Stimulated activated CD4-positive, alpha-beta T cell treated with anti-CD3 and anti-CD28 coated beads, Interleukin-15, amount 100 ng/mL, for 1 hour (primary cell): Measurements from ENCODE around the gene TANK.
A peak's percentile ranks its signal among the peaks of the same experiment; 100 is the strongest.
"Not testable (repeated sequence)": the region's sequence is repeated elsewhere in the genome, so short reads cannot be mapped to it uniquely, and the experiment has no call there.

Experiments used
- DNase-seq, 2 donors: peaks; one replicate each; pipeline ENCODE4 v3.0.0-alpha.2; 2020; ENCODE audit warnings: low read depth in 1 of 2, low spot score in 1 of 2

Gene TANK

DNA sequence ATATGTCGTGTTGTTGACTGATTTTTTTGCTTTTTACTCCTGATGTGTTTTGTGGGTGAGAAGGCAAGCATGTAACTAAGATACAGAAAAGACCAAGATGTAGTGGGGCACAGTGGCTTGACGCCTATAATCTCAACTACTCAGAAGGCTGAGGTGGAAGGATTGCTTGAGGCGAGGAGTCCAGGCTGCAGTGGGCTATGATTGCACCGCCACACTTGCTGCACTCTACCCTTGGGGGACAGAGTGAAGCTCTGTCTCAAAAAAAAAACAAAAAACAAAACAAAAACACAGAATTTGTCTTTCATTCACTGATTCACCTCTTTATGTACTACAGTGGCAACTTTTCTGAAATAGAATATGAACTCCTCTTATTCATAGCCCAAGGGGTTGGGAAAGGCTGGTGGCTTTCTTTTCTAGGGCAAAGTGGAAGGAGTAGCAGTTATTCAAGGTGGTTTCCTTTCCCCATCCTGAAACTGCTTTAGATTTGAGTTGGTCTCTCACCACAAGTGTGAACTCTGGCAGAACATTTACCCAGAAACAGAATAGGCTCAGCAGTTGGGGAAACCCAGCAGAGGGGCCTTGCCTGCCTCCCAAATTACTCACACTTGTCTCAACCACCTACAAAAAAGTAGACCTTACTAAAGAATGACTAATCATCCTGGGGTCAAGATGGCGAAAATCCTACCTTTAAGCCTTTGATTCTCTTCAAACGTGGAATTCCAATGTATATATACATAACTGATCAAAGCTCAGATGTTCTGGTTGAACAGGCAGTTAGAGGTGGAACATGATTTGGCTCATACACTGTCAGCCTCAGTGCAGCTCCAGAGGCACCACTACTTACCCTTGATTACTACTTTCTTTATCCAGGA is 6.5 kb downstream of the TANK start:
- peak in 1 of 2 donors; percentile 35 for DNase-seq

DNA sequence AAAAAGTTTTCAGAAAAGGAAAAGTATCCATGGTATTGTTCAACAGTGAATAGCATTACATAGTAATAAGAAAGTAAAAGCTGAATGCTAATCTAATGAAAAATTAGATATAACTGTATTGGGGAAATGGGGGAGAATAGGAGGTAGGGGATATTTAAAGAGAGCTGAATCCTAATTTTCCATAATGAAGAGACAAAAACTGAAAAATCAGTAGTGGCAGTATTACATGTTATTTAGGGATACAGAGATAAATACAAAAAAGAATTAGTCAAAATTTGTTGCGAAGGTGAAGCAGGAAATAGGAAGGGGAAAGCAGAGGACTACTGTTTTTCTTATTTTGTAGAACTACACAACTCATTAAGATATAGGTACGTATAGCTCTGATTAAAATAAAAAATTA is 9.1 kb downstream of the TANK start:
- DNase-seq: no peak

DNA sequence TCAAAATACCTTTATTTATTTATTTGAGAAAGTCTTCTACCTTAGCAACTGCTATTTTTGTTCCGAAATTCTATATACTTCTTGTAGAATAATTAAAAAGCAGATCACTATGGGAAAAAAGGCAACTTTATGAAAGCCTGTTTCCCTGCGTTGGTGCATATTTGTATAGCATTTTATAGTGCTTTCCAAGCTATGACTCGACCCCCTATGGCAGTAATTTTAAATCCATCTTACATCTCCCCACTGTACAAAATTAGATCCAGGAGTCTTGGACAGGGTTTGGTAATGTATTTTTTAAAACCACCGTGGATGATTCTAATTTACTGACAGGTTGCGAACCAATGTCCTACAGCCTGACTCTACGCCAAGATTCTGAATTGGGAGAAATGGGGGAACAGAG is 10.1 kb downstream of the TANK start:
- DNase-seq: no peak

DNA sequence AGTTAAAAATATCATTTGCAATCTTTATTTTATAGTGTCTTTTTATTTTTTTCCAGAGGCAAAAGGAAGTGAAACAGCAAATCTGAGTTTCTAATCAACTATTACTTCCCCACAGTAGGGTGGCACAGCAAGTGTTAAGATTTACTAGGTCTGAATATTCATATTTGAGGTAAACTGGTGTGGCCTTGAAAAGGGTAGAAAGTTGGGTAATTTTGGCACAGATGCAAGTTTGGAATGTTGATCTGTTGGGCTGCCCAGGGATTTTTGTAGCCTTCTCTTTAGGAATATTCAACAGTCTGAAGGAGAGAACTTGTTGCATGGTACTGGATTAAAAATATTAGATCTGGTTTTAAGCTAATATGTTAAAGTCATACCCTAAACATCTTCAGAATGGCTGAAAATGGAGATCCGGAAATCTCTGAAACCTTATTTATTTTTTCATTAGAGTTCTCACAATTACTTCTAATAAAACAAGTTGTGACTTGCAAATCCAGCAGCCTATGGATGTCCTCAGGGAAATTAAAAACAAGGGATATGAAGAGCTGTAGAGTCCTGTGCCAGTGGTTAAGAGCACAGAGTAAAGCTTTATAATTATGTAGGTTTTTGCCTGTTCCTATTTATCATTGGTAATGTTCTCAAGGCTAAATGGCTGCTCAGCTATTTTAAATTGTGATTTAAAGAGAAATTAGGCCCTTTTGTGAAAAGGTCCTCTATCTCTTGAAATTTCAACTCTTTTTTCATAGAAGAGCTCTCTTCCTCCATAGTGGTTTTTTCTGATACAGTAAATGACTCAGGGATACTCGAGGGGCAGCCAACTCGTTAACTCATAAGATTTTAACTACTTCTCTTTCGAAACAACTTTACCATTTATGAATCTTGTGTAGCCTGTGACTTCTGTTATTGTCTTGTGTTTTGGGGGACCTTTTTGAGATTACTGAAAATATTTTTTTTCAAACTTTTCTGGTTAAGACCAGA is 11.0 kb downstream of the TANK start:
- DNase-seq: no peak

DNA sequence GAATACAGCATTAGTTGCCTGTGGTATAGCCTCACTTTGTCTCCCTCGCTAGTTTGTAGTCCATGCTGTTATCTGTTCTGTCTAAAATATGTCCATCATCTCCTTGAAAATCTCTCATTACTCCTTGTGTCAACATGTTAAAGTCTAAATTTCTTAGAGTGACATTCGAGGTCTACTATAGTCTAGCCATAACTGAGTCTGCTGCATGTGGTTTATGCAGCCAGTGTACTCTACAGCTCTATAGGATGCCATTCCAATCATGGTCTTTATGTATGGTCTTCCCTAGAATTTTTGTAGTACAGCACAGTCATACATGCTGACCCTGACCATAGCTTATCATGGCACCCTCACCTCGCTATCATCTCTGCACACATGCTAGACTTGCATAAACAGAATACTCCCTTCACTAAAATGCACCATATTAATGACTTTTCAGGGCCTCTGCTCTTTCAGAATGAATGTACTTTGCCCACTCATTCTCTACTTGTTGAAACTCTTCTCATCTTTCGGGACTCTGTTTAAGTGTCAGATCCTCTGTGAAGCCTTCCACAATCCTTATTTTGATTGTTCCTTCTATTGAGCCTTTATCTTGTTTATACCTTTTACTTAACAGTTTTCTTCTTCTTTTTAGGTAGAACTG is 12.8 kb downstream of the TANK start:
- no peak for DNase-seq

DNA sequence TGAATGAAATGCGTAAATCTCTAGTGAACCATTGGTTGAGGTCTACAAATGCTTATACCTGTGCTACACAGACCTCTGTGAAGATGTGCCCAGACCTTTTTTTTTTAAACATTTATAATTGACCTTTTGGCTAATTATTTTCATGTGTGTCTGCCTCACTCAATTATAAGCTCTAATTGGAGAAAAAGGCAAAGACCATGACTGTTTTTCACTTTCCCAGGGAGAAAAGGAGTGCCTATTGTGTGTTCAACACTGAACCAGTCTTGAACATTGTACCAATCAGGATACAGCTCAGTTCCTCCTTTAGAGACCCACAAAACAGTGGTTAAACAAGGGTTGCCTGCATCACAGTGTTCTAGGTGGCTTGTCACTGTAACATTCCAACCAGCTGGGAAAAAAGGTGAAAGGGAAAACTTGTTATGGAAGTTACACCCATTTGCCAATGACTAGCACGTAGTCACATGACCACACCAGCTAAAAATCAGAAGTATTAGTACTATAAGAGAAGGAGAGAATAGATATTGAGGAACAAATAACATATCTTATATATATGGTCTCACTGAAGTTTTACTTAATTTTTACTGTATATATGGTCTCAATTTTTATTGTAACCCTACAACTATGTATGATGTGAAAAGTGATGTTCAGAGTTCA is 13.4 kb downstream of the TANK start:
- no peak for DNase-seq

DNA sequence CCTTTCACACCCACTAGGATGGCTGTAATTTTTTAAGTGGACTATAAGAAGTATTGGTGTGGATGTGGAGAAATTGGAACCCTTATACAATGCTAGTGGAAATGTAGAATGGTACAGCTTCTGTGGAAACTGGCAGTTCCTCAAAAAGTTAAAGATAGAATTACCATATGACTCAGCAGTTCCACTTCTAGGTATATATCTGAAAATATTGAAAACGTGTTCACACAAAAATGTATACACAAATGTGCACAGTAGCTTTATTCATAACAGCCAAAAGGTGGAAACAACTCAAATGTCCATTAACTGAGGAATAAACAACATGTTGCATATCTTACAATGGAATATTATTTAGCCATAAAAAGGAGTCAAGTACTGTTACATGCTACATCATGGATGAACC is 17.7 kb downstream of the TANK start:
- no peak for DNase-seq

DNA sequence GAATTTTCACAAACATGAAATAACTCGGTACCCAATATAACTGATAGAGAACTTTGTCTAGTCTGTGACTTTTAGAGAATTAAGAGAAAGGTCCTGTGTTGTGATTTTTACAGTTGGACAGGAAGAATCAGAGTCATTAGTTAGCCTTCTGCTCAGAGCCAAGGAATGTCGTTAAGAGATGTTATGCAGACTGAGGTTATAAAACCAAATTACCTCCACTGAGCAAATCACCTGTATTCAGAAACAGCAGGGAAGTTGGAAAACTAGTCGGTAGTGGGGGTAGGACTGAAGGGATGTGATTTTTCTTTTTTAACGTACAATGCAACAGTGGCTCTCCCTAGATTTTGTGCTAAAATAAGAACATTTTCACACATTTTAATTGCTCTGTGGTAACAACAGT is 18.5 kb downstream of the TANK start:
- DNase-seq: no peak

DNA sequence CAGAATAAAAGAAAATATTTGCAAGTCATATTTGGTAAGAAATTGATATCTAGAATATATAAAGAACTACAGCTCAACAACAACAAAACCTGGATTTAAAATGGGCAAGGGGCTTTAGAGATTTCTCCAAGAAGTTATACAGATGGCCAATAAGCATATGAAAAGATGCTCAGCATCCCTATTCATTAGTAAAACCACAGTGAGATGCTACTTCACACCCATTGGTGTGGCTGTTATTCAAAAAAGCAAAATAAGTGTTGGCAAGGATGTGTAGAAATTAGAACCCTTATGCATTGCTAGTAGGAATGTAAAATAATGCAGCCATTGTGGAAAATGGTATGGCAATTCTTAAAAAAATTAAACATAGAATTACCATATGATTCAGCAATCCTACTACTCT is 29.8 kb downstream of the TANK start:
- no peak for DNase-seq

DNA sequence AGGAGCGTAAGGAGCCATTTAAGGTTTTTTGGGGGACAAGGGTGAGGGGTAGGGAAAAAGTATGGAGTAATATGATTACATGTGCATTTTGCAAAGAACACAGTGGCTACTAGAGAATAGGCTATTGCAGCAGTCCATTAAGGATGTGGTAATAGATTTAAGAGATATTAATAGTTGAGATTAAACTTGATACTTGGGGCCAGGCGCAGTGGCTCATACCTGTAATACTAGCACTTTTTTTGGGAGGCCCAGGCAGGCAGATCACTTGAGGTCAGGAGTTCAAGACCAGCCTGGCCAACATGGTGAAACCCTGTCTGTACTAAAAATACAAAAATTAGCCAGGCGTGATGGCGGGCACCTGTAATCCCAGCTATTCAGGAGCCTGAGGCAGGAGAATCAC is 35.4 kb downstream of the TANK start:
- DNase-seq: not testable (repeated sequence)

DNA sequence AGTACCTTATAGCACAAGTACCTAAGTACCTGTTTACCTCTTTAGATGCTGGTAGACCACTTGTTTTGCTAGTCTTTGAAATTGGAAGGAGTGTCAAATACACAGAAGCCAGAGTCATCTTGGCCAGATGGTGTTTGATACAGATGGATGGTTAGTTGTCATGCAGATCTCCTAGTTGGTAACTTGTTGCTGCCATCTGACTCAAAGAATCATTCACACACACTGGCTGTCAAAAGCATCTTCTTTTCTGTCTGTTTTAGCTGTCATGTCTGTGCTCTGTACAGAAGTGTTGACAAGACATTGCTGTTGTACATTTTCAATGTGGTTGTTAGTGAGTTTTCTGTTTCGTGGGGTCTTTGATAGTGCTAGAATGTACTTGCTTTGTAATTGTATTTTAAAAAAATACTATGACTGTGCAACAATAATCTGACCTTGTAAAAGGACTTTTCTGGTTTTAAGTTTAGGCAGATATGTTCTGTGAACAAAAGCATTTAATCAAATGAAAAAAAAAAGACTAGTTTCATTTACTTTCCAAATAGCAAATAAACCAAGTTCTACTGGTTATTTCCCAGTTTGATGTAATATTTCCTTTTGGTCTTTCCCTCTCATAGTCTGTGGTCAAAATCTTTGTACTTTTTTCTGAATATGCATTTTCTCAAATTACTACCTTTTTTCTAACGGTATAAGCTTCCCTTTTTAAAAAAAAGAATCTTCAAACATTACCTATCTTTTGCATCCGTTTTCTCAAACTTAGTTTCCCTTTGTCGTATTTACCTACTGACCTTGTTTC is 39.9 kb downstream of the TANK start:
- DNase-seq: no peak

DNA sequence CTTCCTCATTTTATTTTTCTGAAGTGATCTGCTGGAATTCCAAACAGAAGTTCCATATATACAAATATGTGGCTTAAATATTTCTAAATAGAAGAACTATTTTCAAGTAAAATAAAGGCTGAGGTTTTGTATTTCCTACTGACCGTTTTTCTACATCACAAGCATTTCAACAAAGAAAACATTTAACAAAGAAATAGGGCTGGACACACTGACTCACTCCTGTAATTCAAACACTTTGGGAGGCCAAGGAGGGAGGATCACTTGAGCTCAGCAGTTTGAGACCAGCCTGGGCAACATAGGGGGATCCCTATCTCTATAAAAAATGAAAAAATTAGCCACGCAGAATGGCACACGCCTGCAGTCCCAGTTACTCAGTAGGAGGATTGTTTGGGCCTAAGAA is 44.6 kb downstream of the TANK start:
- no peak for DNase-seq

DNA sequence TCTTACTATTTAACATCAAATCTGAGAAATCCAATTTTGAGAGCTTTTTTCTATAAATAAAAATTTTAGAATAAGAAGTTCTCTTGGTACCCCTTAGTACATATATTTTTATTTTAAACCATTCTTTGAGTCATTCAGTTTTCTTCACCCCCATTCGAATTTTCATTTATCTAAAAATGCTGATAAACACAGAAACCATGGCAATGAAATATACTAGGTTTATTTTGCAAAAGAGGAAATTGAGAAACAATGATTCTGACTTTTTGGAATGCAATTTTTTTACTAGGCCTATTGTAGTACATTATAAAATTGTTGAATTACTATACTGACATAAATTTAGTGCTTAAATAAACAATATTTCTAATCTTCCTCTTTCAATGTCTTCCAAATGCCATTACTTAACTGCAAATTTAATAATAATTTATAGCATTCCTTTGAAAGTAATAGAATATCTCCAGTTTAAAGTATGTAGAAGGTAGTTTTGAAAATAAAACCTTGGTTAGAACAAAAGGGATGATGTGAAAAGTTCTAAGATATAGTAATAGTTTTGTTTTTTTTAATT is 46.3 kb downstream of the TANK start:
- DNase-seq: no peak

DNA sequence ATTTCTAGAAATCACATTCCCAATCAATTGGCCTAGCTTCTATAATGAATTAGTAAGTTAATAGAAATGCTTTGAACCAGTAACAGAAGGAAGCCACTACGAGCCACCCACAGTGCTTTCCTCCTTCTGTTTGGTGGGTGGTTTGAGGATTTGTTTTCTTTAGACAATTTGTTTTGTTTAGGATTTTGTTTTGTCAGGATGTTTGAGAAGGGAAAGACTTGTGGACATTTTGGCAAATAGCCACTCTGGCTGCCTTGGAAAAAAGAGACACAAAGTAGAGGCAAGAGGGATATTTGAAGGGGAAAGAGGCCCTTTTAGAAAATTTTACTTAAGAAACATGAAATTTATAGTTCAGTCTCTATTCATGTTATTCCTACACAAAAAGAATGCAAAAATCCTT is 47.7 kb downstream of the TANK start:
- DNase-seq: no peak

DNA sequence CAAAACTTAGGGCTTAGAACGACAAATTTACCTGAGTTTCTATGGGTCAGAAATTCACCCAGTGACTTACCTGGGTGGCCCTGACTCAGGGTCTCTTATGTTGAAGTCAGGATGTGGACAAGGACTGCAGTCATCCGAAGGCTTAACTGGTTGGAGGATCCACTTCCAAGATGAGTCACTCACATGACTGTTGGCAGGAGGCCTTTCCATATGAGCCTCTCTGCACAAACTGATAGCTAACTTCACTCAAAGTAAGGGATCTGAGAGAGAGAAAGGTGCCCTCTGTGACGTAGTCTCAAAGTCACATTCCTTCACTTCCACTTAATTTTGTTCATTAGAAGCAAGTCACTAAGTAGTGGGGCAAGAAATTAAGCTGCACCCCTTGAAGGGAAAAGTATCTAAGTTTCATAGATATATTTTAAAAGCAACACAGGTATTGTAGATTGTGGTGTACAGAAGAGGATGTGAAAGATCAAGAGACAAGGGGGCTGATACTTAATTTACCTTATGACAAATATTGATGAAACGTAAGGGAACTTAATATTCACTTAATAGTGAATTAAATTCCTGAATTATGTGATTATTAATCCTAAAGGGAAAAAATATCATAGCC is 48.4 kb downstream of the TANK start:
- DNase-seq: no peak

DNA sequence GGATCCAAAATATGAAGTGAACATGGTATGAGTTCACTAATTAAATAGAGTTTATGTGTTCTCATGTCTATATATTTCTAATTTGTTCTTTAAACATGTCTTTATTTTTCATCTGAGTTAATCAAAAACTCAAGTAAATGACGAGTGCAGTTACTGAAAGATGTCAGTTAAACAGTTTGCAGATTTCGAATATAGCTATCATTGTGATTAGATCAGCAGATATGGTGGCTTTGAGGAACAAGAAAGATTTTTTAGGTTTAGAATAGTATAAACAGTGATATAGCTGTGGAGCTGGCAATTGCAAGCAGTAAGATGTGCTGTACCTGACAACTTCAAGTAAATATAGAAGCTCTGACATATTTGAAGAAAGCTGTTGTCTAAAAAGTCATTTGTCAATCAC is 49.7 kb downstream of the TANK start:
- DNase-seq: no peak

DNA sequence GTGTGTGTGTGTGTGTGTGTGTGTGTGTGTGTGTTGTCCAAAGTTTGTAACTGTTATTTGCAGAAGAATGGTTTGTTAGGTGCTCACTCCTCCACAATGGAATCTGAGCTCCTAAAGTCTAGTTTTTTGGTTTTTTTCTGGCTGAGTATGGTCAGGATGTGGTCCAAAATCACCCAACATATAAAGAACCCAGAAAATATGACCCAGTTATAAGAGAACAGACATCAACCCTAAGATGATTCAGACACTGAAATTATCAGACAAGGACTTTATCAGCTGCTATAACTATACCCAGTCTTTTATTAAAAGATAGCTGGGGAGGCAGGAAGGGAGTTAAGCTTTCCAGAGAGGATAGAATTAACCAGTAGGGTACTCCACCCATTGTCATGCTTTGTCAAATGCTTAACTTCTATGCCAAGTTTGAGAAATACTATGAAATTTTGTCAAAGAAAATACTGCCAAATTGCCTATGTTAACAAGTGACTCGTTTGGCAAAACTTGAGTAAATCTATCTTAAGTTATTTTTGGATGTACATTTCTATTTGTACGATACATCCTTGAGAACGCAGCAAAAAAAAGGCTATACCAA is 57.5 kb downstream of the TANK start:
- no peak for DNase-seq

DNA sequence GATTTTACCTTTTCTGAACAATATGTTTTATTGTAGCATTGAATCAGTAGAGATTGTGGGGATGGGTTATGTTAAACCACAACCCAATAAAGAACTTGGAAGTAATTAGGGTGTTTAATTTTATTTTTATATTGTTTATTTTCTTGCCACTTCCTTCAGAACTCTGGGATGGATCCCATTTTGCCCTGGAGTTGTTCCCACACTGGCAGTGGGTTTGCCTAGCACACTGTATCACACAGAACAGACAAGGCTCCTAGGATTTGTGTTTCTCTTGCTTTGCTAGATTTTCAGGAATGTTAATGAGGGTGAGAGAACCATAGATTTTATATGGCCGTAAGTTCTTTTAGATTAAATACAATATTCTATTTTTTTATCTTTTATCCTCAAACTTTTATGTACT is 59.0 kb downstream of the TANK start:
- no peak for DNase-seq

DNA sequence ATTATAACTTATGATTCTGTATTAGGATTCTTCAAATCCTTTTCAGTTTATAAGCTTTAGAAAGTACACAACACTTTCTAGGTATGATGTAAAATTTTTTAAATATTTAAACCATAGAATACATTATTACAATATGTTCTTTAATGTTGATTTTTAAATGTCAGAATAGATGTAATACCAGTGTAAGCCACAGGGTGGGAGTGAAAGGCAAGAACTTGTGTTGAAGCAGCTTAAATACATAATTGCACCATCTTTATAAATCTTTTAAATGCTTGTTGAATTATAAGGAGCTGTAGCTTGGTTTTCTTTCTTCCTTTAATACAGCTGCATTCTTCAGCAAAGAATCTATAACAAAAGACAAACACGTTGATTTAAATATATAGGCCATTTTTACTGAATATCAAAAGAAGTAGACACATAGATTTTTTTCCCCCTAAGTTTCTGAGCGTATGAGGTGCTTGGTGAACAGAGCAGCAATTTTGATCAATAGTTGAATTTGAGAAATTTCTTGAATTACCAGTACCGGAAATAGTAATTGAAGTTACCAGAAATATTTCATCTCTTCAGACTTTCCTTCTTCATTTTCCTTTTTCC is 63.0 kb downstream of the TANK start:
- no peak for DNase-seq
